22Rv1 (cell line): ENCODE data around the gene EGF.

Source experiments
- CTCF ChIP-seq: fragments of 450-650 bp; IDR thresholded peaks from 2 replicates; pipeline ENCODE4 v1.5.1; 2017; ENCODE audit warnings: mild to moderate bottlenecking
- ZFX ChIP-seq: fragments of 450-650 bp; IDR thresholded peaks from 2 replicates; pipeline ENCODE4 v1.6.1; 2017; ENCODE audit warnings: antibody characterized with exemption, borderline replicate concordance

DNA sequence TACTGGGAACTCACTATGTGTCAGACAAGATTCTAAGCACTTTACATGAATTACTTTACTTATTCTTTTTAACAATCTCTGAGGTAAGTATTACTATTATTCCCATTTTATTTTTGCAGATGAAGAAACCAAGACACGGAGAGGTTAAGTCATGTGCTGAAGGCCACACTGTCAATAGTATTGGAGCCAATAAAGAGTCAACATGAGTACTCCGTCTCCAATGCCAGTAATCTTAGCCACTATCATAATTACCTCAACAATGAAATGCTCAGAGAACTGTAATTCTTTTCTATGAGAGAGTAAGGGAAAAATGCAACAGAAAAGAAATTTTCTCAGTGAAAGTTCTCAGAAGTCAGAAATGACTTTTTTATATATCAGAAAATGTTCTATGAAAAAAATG is 12.7 kb downstream of the EGF start:
- TF ChIP-seq CTCF (no peak), ZFX (no peak)
